Stimulated activated CD4-positive, alpha-beta T cell treated with anti-CD3 and anti-CD28 coated beads, TNF-alpha, amount 100 ng/mL, for 1 hour (primary cell): Measurements from ENCODE around the gene OR2G6.
"Not testable (repeated sequence)": the region's sequence is repeated elsewhere in the genome, so short reads cannot be mapped to it uniquely, and the experiment has no call there.

Experiments
- DNase-seq, 3 donors: peaks; one replicate each; pipeline ENCODE4 v3.0.0-alpha.2; 2020; ENCODE audit warnings: low read depth in 3 of 3, low spot score in 1 of 3

The OR2G6 gene

DNA sequence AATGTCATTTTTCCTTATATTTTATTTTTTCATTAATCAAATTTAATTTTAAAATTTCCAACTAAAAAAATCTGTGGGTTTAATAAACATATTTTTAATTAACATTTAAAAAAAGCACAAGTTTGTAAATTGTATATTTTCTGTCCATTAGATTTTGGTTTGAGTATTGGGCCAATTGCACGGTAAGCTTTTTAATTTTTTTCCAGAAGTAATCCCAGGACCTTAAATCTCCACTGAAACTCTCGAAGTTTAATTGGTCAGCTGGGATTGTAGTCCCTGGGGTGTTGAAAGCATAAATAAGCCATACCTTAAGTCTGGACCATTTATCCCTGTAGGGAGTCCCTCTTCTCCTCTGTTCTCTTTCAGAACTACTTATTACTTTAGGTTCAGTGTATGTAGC, at the start of gene OR2G6:
Gene OR2G6 (plus strand): TSS at position 301 of the 400 bp plus-strand sequence. CDS start 13,574 bp downstream, outside the sequence.
- DNase-seq: not testable (repeated sequence)

DNA sequence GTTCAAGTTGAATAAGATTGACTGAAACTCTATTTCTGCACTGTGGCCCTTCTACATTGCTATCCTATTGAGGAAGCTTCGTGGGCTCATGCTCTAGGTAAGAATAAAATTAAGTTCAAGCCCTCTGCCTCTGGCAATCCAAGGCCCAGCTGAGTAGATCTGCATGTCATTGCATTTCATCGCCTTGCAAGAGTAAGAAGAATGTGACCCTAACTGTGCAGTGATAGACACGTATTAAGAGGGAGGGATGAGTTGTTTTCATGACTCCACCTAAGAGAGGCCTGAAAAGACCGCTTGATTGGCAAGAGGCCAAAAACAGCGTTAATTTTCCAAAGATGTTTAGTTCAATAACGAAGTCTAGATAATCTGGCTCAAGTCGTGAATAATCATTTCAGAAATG, 48.8 kb upstream of the OR2G6 start:
- not testable (repeated sequence) for DNase-seq

DNA sequence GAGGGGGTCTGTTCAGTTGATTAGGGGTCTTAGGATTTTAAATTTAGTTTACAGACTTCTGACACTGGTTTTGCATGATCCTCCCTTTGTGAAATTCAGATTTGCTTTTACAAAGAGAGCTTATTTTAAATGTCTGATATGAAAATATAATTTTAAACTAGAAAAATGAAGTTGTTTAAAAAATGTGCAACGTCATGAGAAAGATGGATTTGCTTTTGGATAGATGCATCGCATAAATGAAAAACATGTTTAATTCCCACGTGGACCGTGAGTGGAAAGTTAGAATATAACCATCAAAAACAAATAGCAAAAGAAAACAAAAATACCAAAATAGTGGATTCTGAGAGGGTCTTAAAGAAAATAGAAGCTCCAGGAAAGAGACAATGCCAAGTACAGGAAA, 36.7 kb upstream of the OR2G6 start:
- DNase-seq: no peak

DNA sequence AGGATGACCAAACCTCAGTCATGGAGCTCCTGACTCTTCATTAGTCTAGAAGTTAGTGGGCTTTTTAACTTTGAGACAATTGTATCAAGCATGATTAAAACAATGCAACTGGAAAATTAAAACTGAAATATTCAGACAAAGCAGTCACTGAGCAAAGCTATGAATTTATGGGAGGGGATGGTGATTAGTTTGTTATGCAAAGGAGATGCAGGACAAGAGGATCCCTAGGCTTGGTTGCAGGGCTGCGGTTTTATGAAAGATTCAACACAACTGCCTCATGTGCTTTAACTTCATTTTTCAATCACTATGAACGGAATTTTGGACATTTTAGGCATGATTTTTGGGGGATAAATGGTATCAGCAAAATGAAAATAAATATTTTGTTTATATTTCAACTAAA, 35.8 kb upstream of the OR2G6 start:
- DNase-seq: not testable (repeated sequence)

DNA sequence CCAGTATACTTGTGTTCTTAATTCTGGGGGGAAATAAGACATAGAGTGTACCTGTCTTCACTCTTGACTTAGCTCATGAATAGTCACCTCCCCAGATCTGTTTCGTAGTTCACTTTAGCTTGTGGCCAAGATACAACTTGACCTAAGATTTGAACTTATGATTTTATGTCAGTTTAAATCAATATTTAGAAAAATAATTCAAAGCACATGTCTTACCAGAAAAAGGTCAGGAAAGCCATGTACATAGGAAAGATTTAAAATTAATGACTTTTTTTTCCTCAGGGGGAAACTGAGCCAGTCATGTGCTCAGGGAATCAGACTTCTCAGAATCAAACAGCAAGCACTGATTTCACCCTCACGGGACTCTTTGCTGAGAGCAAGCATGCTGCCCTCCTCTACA, 34.8 kb upstream of the OR2G6 start, which contains the start of gene OR2T3:
Gene OR2T3 (plus strand): TSS at position 301 of the 400 bp plus-strand sequence. CDS start 0 bp downstream, at position 301.
- not testable (repeated sequence) for DNase-seq

DNA sequence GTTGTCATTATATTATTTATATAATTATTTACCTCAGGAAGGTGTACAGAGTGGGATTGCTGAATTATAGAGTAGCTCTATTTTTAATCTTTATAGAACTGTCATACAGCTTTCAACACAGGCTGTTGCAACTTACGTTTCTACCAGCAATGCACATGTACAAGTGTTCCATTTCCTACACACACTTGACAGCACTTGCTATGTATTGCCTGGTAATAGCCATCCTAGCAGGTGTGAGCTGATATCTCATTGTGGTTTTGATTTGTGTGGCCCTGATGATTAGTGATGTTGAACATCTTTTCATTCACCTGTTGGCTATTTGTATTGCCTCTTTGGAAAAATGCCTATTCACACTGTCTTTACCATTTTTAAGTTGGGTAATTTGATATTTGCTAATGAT, 32.2 kb upstream of the OR2G6 start:
- DNase-seq: not testable (repeated sequence)

DNA sequence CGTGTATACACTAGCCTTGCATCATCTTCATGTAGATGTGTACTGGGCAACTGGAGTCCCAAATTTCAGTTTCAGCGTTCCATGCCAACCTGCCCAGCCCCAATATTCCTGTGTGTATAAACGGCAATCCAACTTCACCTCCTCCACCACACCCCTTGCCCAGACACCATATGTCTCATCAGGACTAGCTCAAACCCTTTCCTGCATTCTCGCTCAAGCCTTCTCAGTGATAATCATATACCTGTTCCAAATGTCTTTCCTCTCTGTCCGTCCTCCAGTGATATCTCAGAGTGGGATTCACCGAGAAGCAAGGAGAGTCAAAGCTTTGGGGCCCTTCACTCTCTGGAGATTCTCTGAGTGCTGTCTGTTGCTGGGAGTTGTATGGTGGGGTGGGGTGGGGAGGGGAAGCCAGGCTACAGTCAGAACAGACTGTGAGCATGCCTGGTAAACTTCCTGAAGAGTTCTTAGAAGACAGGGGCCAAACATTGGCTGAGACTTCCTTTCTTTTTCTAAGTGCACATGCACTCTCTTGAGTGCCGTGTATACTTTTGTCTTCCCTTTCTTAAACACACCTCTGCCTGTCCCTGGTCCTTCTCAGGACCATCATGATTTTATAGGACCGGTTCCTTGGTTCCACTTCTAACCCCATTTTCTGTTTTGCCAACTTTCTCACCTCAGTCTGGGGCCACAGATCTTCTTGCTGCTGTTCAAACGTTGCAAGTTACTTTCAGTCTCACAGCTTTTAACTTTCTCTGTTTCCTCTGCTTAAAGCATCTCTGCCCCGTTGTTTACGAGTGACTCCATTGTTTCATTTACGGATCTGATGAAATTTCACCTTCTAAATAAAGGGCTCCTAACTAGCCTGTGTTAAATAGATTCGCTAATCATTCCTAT, 25.9 kb upstream of the OR2G6 start:
- not testable (repeated sequence) for DNase-seq

DNA sequence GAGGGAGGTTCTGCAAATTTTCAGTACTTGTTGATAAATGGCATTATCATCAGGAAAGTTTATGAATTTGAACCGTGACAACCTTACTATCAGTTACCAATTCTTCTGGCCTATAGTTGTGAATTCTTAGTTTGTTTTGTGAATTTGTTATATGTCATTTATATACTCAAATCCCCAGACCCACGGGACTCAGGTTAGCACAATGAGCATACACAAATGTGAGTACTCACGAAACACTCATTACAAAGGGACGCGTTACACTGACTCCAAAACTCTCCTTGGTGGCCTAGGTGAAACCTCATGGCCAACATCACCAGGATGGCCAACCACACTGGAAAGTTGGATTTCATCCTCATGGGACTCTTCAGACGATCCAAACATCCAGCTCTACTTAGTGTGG, 19.6 kb upstream of the OR2G6 start, which contains the start of gene OR2T5:
Gene OR2T5 (plus strand): TSS at position 301 of the 400 bp plus-strand sequence. CDS start 0 bp downstream, at position 301.
- not testable (repeated sequence) for DNase-seq

DNA sequence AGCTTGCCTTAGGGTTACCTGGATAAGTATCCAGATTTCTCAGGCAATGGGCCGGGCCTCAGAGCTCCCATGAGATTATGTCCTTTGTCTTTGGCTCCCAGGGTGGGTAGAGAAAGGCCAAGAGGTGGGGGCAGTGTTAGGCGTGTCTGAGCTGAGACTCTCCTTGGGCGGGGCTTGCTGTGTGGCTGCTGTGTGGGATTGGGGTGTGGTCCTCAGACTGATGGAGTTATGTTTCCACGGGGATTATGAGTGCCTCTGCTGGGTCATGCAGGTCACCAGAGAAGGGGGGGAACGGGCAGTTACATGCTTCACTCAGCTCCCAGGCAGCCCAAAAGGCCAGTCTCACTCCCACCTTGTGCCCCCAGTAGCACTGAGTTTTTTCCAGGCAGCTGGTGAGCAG, 11.2 kb upstream of the OR2G6 start:
- not testable (repeated sequence) for DNase-seq

DNA sequence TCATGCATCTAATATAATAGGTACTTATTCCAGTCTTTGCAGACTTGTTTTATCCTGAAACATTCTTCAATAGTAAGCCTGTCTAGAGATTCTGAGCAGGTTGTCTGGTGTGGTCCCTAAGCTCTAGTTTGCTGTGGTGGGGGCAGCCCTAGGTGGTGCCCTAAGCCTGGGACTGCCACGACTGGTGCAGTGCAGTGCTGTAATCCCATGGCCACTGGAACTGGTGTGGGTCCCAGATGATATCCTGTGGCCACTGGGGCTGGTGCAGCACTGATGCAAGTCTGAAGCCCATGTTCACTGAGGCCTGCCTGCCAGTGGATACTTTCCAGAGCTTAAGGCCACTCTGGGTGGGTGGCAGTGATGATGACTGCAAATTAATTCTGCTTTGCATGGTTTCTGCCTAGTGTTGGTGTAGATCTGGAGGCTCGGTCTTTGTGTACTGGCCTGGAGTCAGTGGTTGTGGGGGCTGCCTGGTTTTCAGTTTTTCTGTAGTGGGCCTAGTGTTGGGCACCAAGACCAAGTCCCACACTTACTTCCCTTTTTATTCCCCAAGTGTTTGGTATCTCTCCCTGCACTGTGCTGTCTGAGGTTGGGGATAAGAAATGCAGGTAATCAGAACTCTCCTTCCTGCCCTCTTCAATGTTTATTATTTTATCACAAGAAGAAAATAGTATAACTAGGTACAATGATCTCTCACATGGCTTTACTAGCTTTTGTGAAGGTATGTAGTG, 7.4 kb upstream of the OR2G6 start:
- not testable (repeated sequence) for DNase-seq

DNA sequence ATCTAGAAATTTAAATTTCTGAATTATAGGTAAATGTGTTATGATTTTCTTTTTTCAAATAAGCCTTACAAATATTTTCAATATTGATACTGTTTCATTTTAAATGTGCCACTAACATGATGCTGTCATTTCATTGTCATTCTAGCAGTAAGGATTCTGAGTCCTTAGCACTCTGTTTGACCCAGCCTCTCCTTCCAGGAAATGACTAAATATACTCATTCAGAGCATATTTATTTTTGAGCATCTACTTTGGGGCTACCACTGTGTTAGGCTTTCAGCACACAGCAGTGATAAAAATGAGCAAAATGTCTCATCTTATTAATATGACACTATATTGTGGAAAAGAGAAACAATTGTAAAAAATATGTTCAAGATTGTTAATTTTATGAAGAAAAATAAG, 2.3 kb downstream of the OR2G6 start:
- not testable (repeated sequence) for DNase-seq

DNA sequence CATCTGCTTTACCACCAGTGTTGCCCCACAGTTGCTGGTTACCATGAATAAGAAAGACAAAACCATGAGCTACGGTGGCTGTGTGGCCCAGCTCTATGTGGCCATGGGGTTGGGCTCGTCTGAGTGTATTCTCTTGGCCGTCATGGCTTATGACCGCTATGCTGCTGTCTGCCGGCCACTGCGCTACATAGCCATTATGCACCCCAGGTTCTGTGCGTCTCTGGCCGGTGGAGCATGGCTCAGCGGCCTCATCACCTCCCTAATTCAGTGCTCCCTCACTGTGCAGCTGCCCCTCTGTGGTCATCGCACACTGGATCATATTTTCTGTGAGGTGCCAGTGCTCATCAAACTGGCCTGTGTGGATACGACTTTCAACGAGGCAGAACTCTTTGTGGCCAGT, 14.0 kb downstream of the OR2G6 start:
- DNase-seq: no peak

DNA sequence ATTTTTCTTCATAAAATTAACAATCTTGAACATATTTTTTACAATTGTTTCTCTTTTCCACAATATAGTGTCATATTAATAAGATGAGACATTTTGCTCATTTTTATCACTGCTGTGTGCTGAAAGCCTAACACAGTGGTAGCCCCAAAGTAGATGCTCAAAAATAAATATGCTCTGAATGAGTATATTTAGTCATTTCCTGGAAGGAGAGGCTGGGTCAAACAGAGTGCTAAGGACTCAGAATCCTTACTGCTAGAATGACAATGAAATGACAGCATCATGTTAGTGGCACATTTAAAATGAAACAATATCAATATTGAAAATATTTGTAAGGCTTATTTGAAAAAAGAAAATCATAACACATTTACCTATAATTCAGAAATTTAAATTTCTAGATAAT, 29.6 kb downstream of the OR2G6 start:
- DNase-seq: not testable (repeated sequence)

DNA sequence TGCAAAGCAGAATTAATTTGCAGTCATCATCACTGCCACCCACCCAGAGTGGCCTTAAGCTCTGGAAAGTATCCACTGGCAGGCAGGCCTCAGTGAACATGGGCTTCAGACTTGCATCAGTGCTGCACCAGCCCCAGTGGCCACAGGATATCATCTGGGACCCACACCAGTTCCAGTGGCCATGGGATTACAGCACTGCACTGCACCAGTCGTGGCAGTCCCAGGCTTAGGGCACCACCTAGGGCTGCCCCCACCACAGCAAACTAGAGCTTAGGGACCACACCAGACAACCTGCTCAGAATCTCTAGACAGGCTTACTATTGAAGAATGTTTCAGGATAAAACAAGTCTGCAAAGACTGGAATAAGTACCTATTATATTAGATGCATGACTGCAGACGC, 39.5 kb downstream of the OR2G6 start:
- DNase-seq: not testable (repeated sequence)

DNA sequence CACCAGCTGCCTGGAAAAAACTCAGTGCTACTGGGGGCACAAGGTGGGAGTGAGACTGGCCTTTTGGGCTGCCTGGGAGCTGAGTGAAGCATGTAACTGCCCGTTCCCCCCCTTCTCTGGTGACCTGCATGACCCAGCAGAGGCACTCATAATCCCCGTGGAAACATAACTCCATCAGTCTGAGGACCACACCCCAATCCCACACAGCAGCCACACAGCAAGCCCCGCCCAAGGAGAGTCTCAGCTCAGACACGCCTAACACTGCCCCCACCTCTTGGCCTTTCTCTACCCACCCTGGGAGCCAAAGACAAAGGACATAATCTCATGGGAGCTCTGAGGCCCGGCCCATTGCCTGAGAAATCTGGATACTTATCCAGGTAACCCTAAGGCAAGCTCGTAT, 43.2 kb downstream of the OR2G6 start:
- not testable (repeated sequence) for DNase-seq

DNA sequence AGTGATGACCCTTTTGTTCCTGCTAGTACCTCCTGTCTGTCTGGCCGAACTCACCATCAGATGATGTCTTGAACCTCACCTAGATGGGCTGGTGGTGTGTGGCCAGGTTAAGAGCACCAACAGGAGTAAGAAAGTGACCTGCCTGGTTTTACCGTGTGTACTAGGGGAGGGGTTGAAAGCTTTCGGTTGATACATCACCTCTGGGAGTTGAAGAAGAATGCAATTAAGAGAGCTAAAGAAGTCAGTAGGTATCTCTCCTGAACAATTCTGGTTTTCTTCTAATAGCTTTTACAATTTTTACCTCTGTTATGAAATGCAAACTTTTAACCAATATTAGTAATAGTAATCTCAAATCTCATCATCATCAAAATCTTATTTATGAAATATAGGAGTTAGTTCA, 54.8 kb downstream of the OR2G6 start, which contains the start of gene OR2T29:
Gene OR2T29 (minus strand): TSS at position 101 of the 400 bp plus-strand sequence. CDS start 3,281 bp downstream, outside the sequence.
- DNase-seq: not testable (repeated sequence)

DNA sequence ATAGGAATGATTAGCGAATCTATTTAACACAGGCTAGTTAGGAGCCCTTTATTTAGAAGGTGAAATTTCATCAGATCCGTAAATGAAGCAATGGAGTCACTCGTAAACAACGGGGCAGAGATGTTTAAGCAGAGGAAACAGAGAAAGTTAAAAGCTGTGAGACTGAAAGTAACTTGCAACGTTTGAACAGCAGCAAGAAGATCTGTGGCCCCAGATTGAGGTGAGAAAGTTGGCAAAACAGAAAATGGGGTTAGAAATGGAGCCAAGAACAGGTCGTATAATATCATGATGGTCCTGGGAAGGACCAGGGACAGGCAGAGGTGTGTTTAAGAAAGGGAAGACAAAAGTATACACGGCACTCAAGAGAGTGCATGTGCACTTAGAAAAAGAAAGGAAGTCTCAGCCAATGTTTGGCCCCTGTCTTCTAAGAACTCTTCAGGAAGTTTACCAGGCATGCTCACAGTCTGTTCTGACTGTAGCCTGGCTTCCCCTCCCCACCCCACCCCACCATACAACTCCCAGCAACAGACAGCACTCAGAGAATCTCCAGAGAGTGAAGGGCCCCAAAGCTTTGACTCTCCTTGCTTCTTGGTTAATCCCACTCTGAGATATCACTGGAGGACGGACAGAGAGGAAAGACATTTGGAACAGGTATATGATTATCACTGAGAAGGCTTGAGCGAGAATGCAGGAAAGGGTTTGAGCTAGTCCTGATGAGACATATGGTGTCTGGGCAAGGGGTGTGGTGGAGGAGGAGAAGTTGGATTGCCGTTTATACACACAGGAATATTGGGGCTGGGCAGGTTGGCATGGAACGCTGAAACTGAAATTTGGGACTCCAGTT, 57.9 kb downstream of the OR2G6 start:
- DNase-seq: not testable (repeated sequence)

DNA sequence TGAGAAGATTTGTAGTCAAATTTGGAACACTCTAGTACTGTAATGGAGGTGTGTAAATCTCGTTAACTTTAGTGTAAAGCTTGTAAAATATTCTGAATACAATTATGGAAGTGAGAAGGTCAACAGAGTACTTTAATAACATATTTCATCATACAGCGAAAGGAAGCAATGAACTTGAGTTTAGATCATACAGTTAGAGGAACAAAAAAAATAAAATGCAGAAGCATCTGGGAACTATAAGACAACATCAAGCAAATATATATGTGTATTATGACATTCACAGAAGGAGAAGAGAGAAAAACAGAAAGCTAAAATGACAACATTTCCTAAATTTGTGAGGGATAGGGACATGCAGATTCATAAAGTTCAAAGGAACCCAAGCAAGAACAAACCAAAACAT, 61.2 kb downstream of the OR2G6 start:
- not testable (repeated sequence) for DNase-seq

DNA sequence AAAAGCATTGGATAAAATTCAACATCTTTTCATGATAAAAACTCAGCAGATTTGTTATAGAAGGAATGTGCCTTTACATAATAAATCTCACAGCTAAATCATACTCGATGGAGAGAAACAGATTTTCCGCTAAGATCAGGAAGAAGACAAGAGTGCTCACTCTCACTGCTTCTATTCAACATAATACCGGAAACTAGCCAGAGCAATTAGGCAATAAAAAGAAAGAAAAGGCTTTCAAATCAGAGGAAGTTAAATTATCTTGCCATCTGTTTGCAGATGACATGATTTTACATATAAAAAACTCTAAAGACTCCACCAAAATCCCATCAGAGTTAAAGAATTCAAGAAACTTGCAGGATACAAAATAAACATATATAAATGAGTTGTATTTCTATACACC, 62.9 kb downstream of the OR2G6 start:
- DNase-seq: not testable (repeated sequence)

DNA sequence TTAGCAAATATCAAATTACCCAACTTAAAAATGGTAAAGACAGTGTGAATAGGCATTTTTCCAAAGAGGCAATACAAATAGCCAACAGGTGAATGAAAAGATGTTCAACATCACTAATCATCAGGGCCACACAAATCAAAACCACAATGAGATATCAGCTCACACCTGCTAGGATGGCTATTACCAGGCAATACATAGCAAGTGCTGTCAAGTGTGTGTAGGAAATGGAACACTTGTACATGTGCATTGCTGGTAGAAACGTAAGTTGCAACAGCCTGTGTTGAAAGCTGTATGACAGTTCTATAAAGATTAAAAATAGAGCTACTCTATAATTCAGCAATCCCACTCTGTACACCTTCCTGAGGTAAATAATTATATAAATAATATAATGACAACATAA, 64.2 kb downstream of the OR2G6 start:
- not testable (repeated sequence) for DNase-seq

DNA sequence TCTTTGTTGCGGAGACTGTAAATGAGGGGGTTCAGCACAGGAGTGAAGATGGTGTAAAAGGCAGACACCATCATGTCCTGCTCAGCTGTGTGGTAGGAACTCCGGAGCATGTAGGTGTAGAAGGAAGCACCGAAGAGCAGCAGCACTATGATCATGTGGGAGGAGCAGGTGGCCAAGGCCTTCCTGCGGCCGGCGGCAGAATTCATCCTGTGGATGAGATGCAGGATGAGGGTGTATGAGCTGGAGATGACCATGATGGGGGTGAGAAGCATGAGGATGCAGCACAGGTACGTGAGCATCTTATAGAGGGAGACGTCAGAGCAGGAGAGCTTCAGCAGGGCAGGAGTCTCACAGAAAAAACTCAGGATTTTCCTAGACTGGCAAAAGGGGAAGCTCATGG, 66.0 kb downstream of the OR2G6 start:
- not testable (repeated sequence) for DNase-seq
